ENCODE measurements around the gene TFAP2A.

GRCh38 chr6:10362300-10362699 lies 52.6 kb downstream of the TFAP2A start:
- TF ChIP-seq POLR2AphosphoS5 (IDR thresholded peaks at IDR 0.05), result no peak
- TF ChIP-seq, protein P1, sequence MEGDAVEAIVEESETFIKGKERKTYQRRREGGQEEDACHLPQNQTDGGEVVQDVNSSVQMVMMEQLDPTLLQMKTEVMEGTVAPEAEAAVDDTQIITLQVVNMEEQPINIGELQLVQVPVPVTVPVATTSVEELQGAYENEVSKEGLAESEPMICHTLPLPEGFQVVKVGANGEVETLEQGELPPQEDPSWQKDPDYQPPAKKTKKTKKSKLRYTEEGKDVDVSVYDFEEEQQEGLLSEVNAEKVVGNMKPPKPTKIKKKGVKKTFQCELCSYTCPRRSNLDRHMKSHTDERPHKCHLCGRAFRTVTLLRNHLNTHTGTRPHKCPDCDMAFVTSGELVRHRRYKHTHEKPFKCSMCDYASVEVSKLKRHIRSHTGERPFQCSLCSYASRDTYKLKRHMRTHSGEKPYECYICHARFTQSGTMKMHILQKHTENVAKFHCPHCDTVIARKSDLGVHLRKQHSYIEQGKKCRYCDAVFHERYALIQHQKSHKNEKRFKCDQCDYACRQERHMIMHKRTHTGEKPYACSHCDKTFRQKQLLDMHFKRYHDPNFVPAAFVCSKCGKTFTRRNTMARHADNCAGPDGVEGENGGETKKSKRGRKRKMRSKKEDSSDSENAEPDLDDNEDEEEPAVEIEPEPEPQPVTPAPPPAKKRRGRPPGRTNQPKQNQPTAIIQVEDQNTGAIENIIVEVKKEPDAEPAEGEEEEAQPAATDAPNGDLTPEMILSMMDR (IDR thresholded peaks at IDR 0.05), result no peak
